Stimulated activated CD8-positive, alpha-beta memory T cell treated with anti-CD3 and anti-CD28 coated beads, Interleukin-12 subunit alpha, Interleukin-12 subunit beta, amount 100 ng/mL, for 24 hours (primary cell): ENCODE data around the gene MPHOSPH6.
"Not testable (repeated sequence)": the region's sequence is repeated elsewhere in the genome, so short reads cannot be mapped to it uniquely, and the experiment has no call there.

ENCODE experiments used
- DNase-seq: peaks from one replicate; pipeline ENCODE4 v3.0.0-alpha.2; 2020; ENCODE audit errors: extremely low read depth

MPHOSPH6 gene

GRCh38 chr16:82175627-82176026 lies 5.6 kb upstream of the MPHOSPH6 start:
- no peak for DNase-seq

- no peak for DNase-seq
Observed at GRCh38 chr16:82167670-82168069, 2.4 kb downstream of the MPHOSPH6 start.

GRCh38 chr16:82160226-82160625 lies 9.8 kb downstream of the MPHOSPH6 start:
- no peak for DNase-seq

- no peak for DNase-seq
Observed at GRCh38 chr16:82157836-82158235, 12.2 kb downstream of the MPHOSPH6 start.

GRCh38 chr16:82157534-82157812 lies 12.6 kb downstream of the MPHOSPH6 start:
- no peak for DNase-seq

- no peak for DNase-seq
Observed at GRCh38 chr16:82156761-82157533, 13.1 kb downstream of the MPHOSPH6 start.

- no peak for DNase-seq
Observed at GRCh38 chr16:82152641-82153112, 17.3 kb downstream of the MPHOSPH6 start.

- DNase-seq = no peak
Observed at GRCh38 chr16:82152196-82152595, 17.8 kb downstream of the MPHOSPH6 start.

GRCh38 chr16:82150549-82150948 lies 19.5 kb downstream of the MPHOSPH6 start:
- no peak for DNase-seq

GRCh38 chr16:82149536-82149935 lies 20.5 kb downstream of the MPHOSPH6 start:
- no peak for DNase-seq

GRCh38 chr16:82147546-82147945 lies 22.5 kb downstream of the MPHOSPH6 start:
- no peak for DNase-seq

GRCh38 chr16:82146957-82147356 lies 23.1 kb downstream of the MPHOSPH6 start:
- DNase-seq = no peak

- no peak for DNase-seq
Observed at GRCh38 chr16:82146556-82146955, 23.5 kb downstream of the MPHOSPH6 start.

- DNase-seq = not testable (repeated sequence)
Observed at GRCh38 chr16:82139286-82139571, 30.8 kb downstream of the MPHOSPH6 start.

GRCh38 chr16:82138478-82139285 lies 31.3 kb downstream of the MPHOSPH6 start:
- no peak for DNase-seq

GRCh38 chr16:82137822-82138167 lies 32.2 kb downstream of the MPHOSPH6 start:
- no peak for DNase-seq

GRCh38 chr16:82136956-82137821 lies 32.8 kb downstream of the MPHOSPH6 start:
- DNase-seq = no peak

GRCh38 chr16:82135844-82136243 lies 34.2 kb downstream of the MPHOSPH6 start:
- DNase-seq = no peak

- no peak for DNase-seq
Observed at GRCh38 chr16:82134846-82135245, 35.2 kb downstream of the MPHOSPH6 start.

GRCh38 chr16:82133798-82134197 lies 36.2 kb downstream of the MPHOSPH6 start:
- no peak for DNase-seq

GRCh38 chr16:82129881-82130280 lies 40.1 kb downstream of the MPHOSPH6 start:
- no peak for DNase-seq

- no peak for DNase-seq
Observed at GRCh38 chr16:82124651-82125050, 45.4 kb downstream of the MPHOSPH6 start.

- no peak for DNase-seq
Observed at GRCh38 chr16:82119405-82119804, 50.6 kb downstream of the MPHOSPH6 start.
